Ovary (tissue), 9 donors: ENCODE data around the gene BBS7. TPM values are rescaled to one million over a fixed set of nuclear protein-coding genes. Genes with fewer than 3 reads are reported as not detected.

Experiments used
- DNase-seq, 5 donors: peaks; one replicate each; pipeline ENCODE4 v3.0.0-alpha.2; 2019 to 2020
- H3K27ac ChIP-seq, 2 donors: fragments of 200-600 bp; one replicate each; pipeline versions ENCODE4 v1.5.1 to v1.8.0; 2019 to 2022
- H3K27me3 ChIP-seq: fragments of 200-600 bp; one replicate; pipeline ENCODE4 v1.8.0; 2022
- H3K36me3 ChIP-seq: fragments of 200-600 bp; sonication (generic); one replicate; pipeline ENCODE4 v1.5.1; 2019
- H3K4me1 ChIP-seq: one replicate; pipeline ENCODE4 v1.8.1; 2013; ENCODE audit warnings: mild to moderate bottlenecking, moderate library complexity; ENCODE audit not compliant: insufficient read depth
- H3K4me3 ChIP-seq: fragments of 200-600 bp; sonication (generic); one replicate; pipeline ENCODE4 v1.5.1; 2017
- H3K9me3 ChIP-seq, 2 donors: fragments of 200-600 bp in 1 of 2; sonication (generic) in 1 of 2; one replicate each; pipeline versions ENCODE4 v1.5.1 to v1.8.1; 2013 to 2019; ENCODE audit warnings: mild to moderate bottlenecking in 1 of 2, moderate library complexity in 1 of 2
- EP300 ChIP-seq: sonication (generic); formaldehyde crosslinking; IDR thresholded peaks from one replicate; pipeline ENCODE4 v1.6.1; 2017; ENCODE audit warnings: antibody characterized with exemption
- POLR2A ChIP-seq: fragments of 450-650 bp; IDR thresholded peaks from one replicate; pipeline ENCODE4 v1.6.1; 2017; ENCODE audit warnings: antibody characterized with exemption, mild to moderate bottlenecking, moderate library complexity
- WGBS, 3 donors: extraction: QIAGEN DNeasy Blood & Tissue Kit in 1 of 3; methylation state at CpG; one replicate each; pipeline versions ENCODE4 v1.1.5 to v1.1.7; 2013 to 2017; 5-methylcytosine and 5-hydroxymethylcytosine counted together
- intact Hi-C, 4 donors: fragments of 100-400 bp; cut with DNase I; formaldehyde crosslinking; loops; one replicate each; pipeline versions ENCODE4 v1.11.0 to v1.15.1; 2022 to 2023
- polyA plus RNA-seq, 2 donors: library from polyadenylated mRNA; stranded (reverse); fragments of 200-250 nt in 1 of 2; fragments of 350-450 nt in 1 of 2; fragmentation: Illumina TruSeq in 1 of 2; extraction: RNeasy Lipid Tissue Mini Kit (QIAGEN cat#74804) in 1 of 2; gene quantifications; one replicate each; pipeline ENCODE4 v1.2.3, GENCODE V29; 2013 to 2014
- total RNA-seq, 7 donors: library from RNA; depleted of rRNA in 2 of 7; stranded (reverse); fragments of >200 nt in 2 of 7; fragmentation: NEBNext Ultra II Directional in 3 of 7; extraction: Animal tissue kit (Norgen Biotek cat#: 25700) in 3 of 7; gene quantifications; one replicate each; pipeline versions ENCODE4 v1.1.0 to v1.2.4, GENCODE V29; 2016 to 2023
- TF ChIP-seq, protein P1 (sequence below), 3 donors: fragments of 450-650 bp in 2 of 3; fragments of 200-600 bp in 1 of 3; IDR thresholded peaks; one replicate each; pipeline versions ENCODE4 v1.5.1 to v1.8.0; 2016 to 2022; ENCODE audit warnings: antibody characterized with exemption in 3 of 3, mild to moderate bottlenecking in 1 of 3
- donor health status: DM: no; HTN: no; CAD: no; lungs with moderate emphysema.
- donor health status: DM: no; HTN: no; CAD: no.
- donor health status: Bipolar disorder and iron deficiency.
- donor health status: DM: yes; HTN: yes; CAD: no.
- donor health status: DM: no; HTN: no; CAD: no.
- donor health status: DM: yes; HTN: yes; CAD: no.

The BBS7 gene
- total and polyA plus RNA-seq, 9 donors: 9.6 to 21.2 (median 19.1) TPM

DNA sequence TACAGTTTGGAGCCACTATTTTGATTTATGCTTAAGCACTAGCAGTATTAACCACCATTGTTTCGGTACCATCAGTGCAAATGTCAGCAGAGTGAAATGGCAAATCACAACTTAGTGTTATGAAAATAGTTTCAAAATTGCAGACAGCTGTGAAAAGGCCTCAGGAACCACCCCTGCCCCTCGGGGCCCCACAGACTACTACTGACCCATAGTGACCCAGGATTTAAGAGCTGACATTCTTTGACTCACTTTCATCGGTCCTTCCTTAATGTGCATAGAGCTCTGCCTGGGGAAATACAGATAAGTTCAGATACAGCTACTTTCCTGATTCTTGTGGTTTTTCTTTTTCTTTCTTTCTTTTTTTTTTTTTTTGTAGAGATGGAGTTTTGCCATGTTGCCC lies 3.3 kb upstream of the BBS7 start:
- Histone ChIP-seq H3K4me3 (no peak overlapping the region), H3K27me3 (no peaks in the 10 kb centered on the region), H3K9me3 (no peaks in the 10 kb centered on the region), H3K27ac (no peak overlapping the region), H3K4me1 (no peaks in the 10 kb centered on the region), H3K36me3 (no peaks in the 10 kb centered on the region)
- DNase-seq: no peak
- TF ChIP-seq POLR2A: no peak
- TF ChIP-seq, protein P1, sequence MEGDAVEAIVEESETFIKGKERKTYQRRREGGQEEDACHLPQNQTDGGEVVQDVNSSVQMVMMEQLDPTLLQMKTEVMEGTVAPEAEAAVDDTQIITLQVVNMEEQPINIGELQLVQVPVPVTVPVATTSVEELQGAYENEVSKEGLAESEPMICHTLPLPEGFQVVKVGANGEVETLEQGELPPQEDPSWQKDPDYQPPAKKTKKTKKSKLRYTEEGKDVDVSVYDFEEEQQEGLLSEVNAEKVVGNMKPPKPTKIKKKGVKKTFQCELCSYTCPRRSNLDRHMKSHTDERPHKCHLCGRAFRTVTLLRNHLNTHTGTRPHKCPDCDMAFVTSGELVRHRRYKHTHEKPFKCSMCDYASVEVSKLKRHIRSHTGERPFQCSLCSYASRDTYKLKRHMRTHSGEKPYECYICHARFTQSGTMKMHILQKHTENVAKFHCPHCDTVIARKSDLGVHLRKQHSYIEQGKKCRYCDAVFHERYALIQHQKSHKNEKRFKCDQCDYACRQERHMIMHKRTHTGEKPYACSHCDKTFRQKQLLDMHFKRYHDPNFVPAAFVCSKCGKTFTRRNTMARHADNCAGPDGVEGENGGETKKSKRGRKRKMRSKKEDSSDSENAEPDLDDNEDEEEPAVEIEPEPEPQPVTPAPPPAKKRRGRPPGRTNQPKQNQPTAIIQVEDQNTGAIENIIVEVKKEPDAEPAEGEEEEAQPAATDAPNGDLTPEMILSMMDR (IDR thresholded peaks at IDR 0.05): no peak
- intact Hi-C loops: loop anchor here in 1 of 4 donors (5.0 kb wide), 1 partner anchor 176 kb away; the partner anchor contains the start of gene ANXA5
- WGBS, 3 donors: 47 to 50% (median 49%) methylated on average over 3 of the region's 3 CpGs

DNA sequence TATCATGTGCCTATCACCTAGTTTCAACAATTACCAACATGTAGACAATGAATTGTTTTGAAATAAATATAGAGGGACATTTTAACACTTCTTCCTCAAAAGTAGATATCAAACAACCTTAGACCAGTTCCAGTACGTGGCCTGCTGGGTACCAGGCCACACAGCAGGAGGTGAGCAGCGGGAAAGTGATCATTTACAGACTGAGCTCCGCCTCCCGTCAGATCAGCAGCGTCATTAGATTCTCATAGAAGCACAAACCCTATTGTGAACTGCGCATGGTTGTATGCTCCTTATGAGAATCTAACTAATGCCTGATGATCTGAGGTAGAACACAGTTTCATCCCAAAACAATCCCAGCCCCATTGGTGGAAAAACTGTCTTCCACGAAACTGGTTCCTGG lies 6.5 kb downstream of the BBS7 start:
- intact Hi-C loops: no loop called here
- H3K4me1 ChIP-seq: no peaks in the 10 kb centered on the region
- no peaks in the 10 kb centered on the region for H3K36me3 ChIP-seq
- H3K27ac ChIP-seq: no peak overlapping the region
- no peak overlapping the region for H3K4me3 ChIP-seq
- H3K9me3 ChIP-seq: no peaks in the 10 kb centered on the region
- TF ChIP-seq EP300: no peak
- no peak for TF ChIP-seq POLR2A
- TF ChIP-seq, protein P1 (IDR thresholded peaks at IDR 0.05): no peak
- no peaks in the 10 kb centered on the region for H3K27me3 ChIP-seq
- no peak for DNase-seq
- 62 to 78% (median 68%) methylated on average over 7 of the region's 7 CpGs for WGBS, 3 donors

DNA sequence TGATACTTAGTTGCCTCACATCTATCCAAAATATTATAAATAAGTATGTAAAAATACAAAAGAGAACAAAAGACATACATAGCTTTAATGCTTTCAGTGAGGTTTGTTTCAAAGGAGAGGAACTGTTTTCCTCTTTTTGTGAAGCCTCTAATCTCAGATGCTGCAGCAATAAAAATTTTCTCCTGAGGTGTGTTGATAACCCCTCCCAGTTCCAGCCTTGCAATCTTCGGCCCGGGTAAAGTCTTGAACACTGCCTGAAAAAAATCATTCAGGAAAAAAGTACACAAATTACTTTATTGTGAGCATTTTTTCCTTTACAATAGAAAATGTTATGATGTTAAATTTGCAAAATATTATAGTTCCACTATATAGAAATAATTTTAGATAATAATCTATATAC lies 8.8 kb downstream of the BBS7 start:
- Histone ChIP-seq H3K4me1 (no peaks in the 10 kb centered on the region), H3K9me3 (no peaks in the 10 kb centered on the region), H3K36me3 (no peaks in the 10 kb centered on the region), H3K27ac (no peak overlapping the region), H3K4me3 (no peak overlapping the region), H3K27me3 (no peaks in the 10 kb centered on the region)
- TF ChIP-seq, protein P1 (IDR thresholded peaks at IDR 0.05): no peak
- TF ChIP-seq EP300 (no peak), POLR2A (no peak)
- no peak for DNase-seq
- WGBS, 3 donors: 89 to 95% (median 94%) methylated on average over 2 of the region's 2 CpGs
- intact Hi-C loops: no loop called here

- TF ChIP-seq EP300: no peak
- TF ChIP-seq, protein P1 (IDR thresholded peaks at IDR 0.05): no peak
- Histone ChIP-seq H3K27ac (no peak overlapping the region), H3K36me3 (no peaks in the 10 kb centered on the region), H3K4me3 (no peak overlapping the region), H3K27me3 (no peaks in the 10 kb centered on the region), H3K4me1 (no peaks in the 10 kb centered on the region), H3K9me3 (no peaks in the 10 kb centered on the region)
- DNase-seq: no peak
- intact Hi-C loops: no loop called here
Measured at GRCh38 chr4:121860121-121860520, 10.2 kb downstream of the BBS7 start.

- Histone ChIP-seq H3K4me3 (no peak overlapping the region), H3K9me3 (no peaks in the 10 kb centered on the region), H3K27ac (no peak overlapping the region), H3K27me3 (no peaks in the 10 kb centered on the region), H3K36me3 (no peaks in the 10 kb centered on the region), H3K4me1 (no peaks in the 10 kb centered on the region)
- 94 to 98% (median 96%) methylated on average over 1 of the region's 1 CpG for WGBS, 3 donors
- intact Hi-C loops: no loop called here
- TF ChIP-seq, protein P1 (IDR thresholded peaks at IDR 0.05): no peak
- TF ChIP-seq POLR2A (no peak), EP300 (no peak)
- DNase-seq: no peak
Measured at GRCh38 chr4:121851354-121851753, 18.9 kb downstream of the BBS7 start.
